HG03460 (cell line): Measurements from ENCODE around the gene ATP5MK.
A peak's percentile ranks its signal among the peaks of the same experiment; 100 is the strongest.
"Not testable (repeated sequence)": the region's sequence is repeated elsewhere in the genome, so short reads cannot be mapped to it uniquely, and the experiment has no call there.

Source experiments
- ATAC-seq: cut with Tn5 transposase; IDR thresholded peaks from one replicate; pipeline ENCODE4 v1.9.1; 2021; ENCODE audit not compliant: unreplicated experiment

ATP5MK gene

GRCh38 chr10:103397191-103397825 is 1.0 kb upstream of the ATP5MK start:
- ATAC-seq: no peak

GRCh38 chr10:103396789-103397087 is 463 bp upstream of the ATP5MK start:
- no peak for ATAC-seq

- ATAC-seq: no peak
Observed at GRCh38 chr10:103395754-103396066, 565 bp downstream of the ATP5MK start.

- no peak for ATAC-seq
Observed at GRCh38 chr10:103394180-103394579, 2.1 kb downstream of the ATP5MK start.

- peak; percentile 52 for ATAC-seq
Observed at GRCh38 chr10:103382769-103383168, 13.5 kb downstream of the ATP5MK start.

- no peak for ATAC-seq
Observed at GRCh38 chr10:103374263-103374662, 22.0 kb downstream of the ATP5MK start.

GRCh38 chr10:103373544-103373943 is 22.7 kb downstream of the ATP5MK start:
- no peak for ATAC-seq

- ATAC-seq: peak; percentile 52
Observed at GRCh38 chr10:103367782-103368518, 28.3 kb downstream of the ATP5MK start, which contains the start of gene TAF5. Gene TAF5 (plus strand): TSS chr10:103367976. CDS start chr10:103367990, 14 bp downstream.

- ATAC-seq: no peak
Observed at GRCh38 chr10:103367379-103367781, 28.9 kb downstream of the ATP5MK start.

GRCh38 chr10:103360791-103361190 is 35.5 kb downstream of the ATP5MK start:
- not testable (repeated sequence) for ATAC-seq

GRCh38 chr10:103359493-103359892 is 36.8 kb downstream of the ATP5MK start:
- not testable (repeated sequence) for ATAC-seq

GRCh38 chr10:103355906-103356599 is 40.2 kb downstream of the ATP5MK start:
- ATAC-seq: no peak

- ATAC-seq: not testable (repeated sequence)
Observed at GRCh38 chr10:103354567-103354966, 41.7 kb downstream of the ATP5MK start.

- ATAC-seq: no peak
Observed at GRCh38 chr10:103353281-103353680, 43.0 kb downstream of the ATP5MK start.

GRCh38 chr10:103350517-103351260 is 45.6 kb downstream of the ATP5MK start, which contains the start of gene PCGF6:
Gene PCGF6 (minus strand): TSS chr10:103351140. CDS start chr10:103351066, 74 bp downstream.
- peak; percentile 85 for ATAC-seq

- no peak for ATAC-seq
Observed at GRCh38 chr10:103350175-103350516, 46.1 kb downstream of the ATP5MK start.
